Vagina (tissue), 2 donors: ENCODE results near the gene PARD3.

Source experiments
- POLR2AphosphoS5 ChIP-seq, 2 donors: sonication (generic); formaldehyde crosslinking; IDR thresholded peaks; one replicate each; pipeline ENCODE4 v1.9.0; 2017; ENCODE audit warnings: antibody characterized with exemption in 2 of 2, mild to moderate bottlenecking in 2 of 2, low read depth in 1 of 2; ENCODE audit not compliant: insufficient read depth in 1 of 2
- TF ChIP-seq, protein P1 (sequence below), 3 experiments: fragments of 450-650 bp in 2 of 3; fragments of 200-600 bp in 1 of 3; sonication (generic) in 1 of 3; IDR thresholded peaks; one replicate each; pipeline ENCODE4 v1.5.1; 2017 to 2019; ENCODE audit warnings: antibody characterized with exemption in 3 of 3, mild to moderate bottlenecking in 2 of 3, moderate library complexity in 2 of 3

DNA sequence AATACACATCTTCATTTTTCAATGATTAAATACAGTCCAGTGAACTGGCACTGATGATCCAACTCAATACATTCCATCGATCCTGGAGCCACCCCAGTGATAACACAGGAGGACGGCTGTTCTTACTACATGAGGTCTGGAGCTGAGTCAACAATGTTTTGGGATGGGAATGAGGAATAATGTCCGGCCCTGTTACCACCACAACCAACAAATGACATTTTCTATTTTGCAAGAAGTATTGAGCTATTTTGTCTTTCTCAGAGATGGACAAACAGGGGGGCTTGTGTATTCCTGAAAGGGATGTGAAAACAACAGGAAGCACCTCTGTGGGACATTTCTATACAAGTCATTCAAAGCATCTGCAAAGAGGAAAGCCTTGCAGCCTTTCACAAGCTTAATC lies 249.2 kb downstream of the PARD3 start:
- TF ChIP-seq, protein P1, sequence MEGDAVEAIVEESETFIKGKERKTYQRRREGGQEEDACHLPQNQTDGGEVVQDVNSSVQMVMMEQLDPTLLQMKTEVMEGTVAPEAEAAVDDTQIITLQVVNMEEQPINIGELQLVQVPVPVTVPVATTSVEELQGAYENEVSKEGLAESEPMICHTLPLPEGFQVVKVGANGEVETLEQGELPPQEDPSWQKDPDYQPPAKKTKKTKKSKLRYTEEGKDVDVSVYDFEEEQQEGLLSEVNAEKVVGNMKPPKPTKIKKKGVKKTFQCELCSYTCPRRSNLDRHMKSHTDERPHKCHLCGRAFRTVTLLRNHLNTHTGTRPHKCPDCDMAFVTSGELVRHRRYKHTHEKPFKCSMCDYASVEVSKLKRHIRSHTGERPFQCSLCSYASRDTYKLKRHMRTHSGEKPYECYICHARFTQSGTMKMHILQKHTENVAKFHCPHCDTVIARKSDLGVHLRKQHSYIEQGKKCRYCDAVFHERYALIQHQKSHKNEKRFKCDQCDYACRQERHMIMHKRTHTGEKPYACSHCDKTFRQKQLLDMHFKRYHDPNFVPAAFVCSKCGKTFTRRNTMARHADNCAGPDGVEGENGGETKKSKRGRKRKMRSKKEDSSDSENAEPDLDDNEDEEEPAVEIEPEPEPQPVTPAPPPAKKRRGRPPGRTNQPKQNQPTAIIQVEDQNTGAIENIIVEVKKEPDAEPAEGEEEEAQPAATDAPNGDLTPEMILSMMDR (IDR thresholded peaks at IDR 0.05): no peak
- TF ChIP-seq POLR2AphosphoS5 (IDR thresholded peaks at IDR 0.05; ENCODE audit: insufficient read depth in 1 of 2, low read depth in 1 of 2): no peak
